OCI-M2 (cell line): ENCODE results near the gene DENND11.

Experiments used
- DNase-seq: peaks from one replicate; lab custom pipeline; 2025; ENCODE audit not compliant: unreplicated experiment; lab: John Stamatoyannopoulos, UW

Gene DENND11

GRCh38 chr7:141685285-141686023, 16.5 kb downstream of the DENND11 start:
- DNase-seq: no peak

- no peak for DNase-seq
Observed at GRCh38 chr7:141679014-141679413, 23.0 kb downstream of the DENND11 start.

- no peak for DNase-seq
Observed at GRCh38 chr7:141676618-141677017, 25.3 kb downstream of the DENND11 start.

- DNase-seq: no peak
Observed at GRCh38 chr7:141675436-141676215, 26.3 kb downstream of the DENND11 start.

- DNase-seq: no peak
Observed at GRCh38 chr7:141674702-141675101, 27.3 kb downstream of the DENND11 start.

GRCh38 chr7:141674171-141674671, 27.7 kb downstream of the DENND11 start:
- DNase-seq: no peak

- no peak for DNase-seq
Observed at GRCh38 chr7:141673346-141673745, 28.6 kb downstream of the DENND11 start.

- no peak for DNase-seq
Observed at GRCh38 chr7:141671705-141672496, 30.1 kb downstream of the DENND11 start.

- no peak for DNase-seq
Observed at GRCh38 chr7:141668853-141669252, 33.1 kb downstream of the DENND11 start.

GRCh38 chr7:141666071-141666470, 35.9 kb downstream of the DENND11 start:
- DNase-seq: no peak

GRCh38 chr7:141665208-141666035, 36.5 kb downstream of the DENND11 start:
- no peak for DNase-seq

GRCh38 chr7:141664450-141664849, 37.5 kb downstream of the DENND11 start:
- no peak for DNase-seq

GRCh38 chr7:141663081-141663849, 38.7 kb downstream of the DENND11 start:
- DNase-seq: no peak

GRCh38 chr7:141660259-141660658, 41.7 kb downstream of the DENND11 start:
- peak; percentile 31 for DNase-seq

- DNase-seq: no peak
Observed at GRCh38 chr7:141659501-141659900, 42.5 kb downstream of the DENND11 start.

- DNase-seq: peak; percentile 16
Observed at GRCh38 chr7:141654551-141654950, 47.4 kb downstream of the DENND11 start.

- no peak for DNase-seq
Observed at GRCh38 chr7:141652691-141653090, 49.3 kb downstream of the DENND11 start.
